ENCODE data around the gene BMF.
"Not testable (repeated sequence)": the region's sequence is repeated elsewhere in the genome, so short reads cannot be mapped to it uniquely, and the experiment has no call there.

Gene BMF

DNA sequence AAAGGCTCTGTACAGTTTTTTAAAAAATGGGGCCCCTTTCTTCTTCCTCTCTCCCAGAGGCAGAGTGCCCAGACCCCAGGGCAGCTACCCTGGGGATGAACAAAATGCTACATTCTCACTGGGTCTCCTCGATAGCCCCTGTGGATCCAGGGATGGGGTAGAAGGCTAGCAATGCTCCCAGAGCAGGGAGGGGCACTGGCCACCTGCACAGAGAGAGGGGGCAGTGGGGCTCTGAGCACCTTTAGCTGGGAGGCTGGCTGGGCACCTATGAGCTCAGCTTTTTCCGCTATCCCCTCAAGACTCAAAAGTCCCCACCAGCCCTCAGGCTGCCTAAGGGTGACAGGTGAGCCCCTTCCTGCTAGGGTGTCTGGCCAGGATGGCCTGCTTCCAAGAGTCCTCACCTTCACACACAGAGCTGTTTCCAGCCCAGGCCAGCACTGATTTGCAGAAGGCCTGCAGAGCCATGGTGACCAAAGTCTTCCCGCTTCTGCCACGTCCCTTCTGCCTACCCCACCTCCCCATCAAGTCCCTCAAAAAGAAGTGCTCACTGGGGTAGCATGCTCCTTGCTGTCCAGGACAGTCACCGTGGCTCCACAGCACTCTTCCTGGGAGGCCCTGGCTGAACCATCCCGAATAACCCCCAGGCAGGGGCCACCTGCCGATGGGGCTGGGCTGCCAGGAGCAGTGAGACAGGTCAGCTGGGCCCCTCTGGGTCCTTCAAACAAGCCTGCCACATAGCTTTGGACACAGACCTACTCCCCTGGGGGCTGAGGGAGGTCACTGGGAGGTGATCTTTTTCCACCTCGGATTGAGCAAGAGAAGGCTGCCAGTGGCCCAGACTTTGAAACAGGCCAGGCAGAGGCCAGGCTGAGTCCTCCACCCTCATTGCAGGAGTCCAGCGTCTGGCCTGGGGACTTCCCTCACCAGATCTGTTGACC is 20.4 kb downstream of the BMF start:
- DNase-seq (ENCODE audit: low spot score) = peak; percentile 57

DNA sequence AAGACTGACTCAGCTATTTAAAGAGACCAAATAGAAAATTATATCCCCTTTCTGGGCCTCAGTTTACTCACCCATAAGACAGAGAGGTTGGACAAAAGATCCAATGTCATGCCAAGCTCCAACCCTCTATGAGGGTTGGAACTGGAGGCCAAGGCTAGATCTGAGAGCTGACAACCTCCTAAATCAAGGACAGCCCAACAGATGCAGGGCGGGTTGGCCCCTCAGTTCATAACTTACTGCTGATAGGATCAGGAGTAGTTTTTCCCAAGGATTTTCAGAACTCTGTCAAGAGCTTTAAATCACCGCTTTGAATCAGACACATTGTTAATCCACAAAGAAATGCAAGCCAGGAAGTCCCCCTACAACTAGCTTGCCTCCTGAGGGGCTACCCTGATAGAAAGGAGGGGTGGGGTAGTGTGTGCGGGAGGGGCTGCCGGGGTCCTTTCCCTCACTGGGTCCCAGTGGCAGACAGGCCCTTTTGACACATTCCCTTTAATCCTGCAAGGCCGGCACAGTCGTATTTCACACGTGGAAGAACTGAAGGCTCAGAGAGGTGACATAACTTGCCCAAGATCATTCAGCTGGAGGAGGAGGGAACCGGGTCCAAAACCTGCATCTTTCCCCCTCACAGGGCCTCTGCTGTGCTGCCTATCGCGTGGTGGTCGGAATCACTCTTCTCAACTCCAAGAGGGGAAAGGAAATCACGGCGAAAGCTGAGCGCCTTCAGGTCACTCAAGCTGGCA is 21.4 kb downstream of the BMF start:
- no peak for DNase-seq (ENCODE audit: low spot score)

DNA sequence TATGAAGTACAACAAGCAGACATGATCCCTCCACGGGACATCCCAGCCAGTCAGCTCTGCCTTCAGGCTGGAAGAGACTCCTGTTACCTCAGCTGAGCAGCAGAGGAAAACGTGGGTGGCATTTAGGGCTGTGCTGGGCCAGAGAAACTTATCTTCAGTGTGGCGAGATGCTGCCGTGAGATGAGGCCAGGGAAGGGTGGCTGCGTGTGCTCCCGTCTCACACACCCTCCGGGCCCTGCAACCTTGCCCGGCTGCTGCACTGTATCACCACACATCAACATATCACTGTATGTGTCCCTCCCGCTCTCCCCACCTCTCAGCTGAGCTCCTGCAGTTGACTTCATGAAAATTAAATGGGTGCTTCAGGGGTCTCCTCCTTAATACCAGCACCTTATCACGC is 23.4 kb downstream of the BMF start:
- DNase-seq (ENCODE audit: low spot score) = no peak

DNA sequence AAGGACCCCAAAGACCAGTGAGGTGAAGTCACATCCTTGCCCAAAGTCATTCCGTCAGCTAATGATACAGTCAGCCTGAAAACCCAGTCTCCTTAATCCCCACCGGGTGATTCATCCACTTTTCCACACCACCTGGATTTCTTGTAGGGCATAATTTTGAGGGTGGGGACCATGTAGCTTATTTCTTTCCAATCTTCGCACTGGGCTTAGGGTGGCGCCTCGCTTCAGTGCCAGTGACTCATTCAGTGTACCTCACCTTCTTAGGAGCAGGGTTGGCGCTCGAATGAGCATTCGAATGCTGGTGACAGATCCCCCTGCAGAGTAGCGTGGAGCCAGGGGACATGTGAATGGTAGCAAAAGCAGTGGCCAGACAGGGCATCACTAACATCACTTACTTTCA is 24.0 kb downstream of the BMF start:
- no peak for DNase-seq (ENCODE audit: low spot score)

DNA sequence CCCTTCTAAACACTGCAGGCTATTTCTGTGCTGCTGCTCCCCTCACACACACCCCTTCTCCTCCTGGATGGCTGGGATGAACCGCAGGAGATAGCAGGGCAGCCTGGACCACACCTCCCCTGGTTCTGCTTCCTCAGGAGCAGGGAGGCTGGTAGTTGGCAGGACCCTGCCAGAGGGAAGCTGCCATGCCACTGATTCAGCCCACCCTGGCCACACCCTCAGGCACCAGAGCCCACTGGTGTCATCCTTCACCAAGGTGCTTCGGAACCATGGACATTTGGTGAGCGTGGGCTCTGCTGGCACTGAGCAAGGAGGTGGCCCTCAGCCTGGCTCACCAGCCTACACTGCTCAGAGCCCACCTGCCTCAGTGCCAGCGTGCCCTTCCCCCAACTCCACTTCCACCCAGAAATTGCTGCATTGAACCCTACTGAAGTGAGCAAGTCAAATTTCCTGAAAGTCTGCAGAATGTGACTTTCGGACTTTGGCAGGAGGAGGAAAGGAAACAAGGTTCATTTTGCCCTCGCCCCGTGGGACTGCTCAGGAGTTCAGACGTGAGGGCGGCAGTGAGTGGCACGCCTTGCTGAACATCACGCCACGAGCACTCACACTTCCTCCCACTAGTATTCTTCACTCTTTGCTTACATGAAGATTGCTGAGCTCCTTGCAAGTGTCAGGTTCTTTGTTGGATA is 26.3 kb downstream of the BMF start:
- DNase-seq (ENCODE audit: low spot score) = no peak

DNA sequence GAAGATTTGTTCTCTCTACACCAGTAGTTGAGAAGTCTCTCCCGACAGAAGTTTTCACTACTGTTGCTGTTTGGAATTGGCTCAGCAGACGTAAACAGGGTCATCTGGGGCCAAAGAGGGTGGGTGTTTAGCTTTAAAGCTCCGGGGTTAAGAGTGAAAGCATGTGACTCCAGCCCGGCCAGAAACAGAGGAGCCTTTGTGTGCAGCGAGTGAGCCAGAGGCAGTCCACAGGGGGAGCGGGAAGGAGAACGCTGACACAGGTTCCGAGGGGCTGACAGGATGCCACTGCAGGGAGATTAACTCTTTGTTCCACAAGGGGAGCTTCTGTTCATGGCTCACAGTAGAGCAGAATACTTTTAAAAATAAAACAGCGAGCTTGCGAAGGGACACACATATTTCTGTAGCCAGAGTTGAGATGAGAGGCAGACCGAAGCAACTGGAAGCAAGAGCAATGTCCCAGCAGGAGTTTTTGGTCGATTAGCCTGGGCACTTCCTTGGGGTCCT is 26.9 kb downstream of the BMF start:
- DNase-seq (ENCODE audit: low spot score) = peak; percentile 71

DNA sequence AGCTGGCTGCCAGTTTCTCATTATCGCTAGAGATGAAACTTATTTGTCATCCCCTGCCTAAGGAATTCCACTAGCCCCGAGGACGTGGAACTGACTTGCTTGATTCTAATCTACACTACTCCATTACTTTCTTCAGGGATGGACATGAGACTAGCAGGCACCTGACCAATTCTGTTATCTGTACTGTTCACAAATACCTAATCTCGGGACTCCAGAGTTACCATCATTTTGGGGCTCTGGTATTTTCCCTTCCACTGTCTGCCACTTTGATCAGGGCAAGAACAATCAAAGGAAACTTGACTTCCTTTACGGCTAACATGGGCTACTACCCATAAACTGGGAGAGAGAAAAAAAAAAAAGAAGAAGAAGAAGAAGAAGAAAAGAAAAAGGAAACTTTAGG is 27.8 kb downstream of the BMF start:
- DNase-seq (ENCODE audit: low spot score) = no peak

DNA sequence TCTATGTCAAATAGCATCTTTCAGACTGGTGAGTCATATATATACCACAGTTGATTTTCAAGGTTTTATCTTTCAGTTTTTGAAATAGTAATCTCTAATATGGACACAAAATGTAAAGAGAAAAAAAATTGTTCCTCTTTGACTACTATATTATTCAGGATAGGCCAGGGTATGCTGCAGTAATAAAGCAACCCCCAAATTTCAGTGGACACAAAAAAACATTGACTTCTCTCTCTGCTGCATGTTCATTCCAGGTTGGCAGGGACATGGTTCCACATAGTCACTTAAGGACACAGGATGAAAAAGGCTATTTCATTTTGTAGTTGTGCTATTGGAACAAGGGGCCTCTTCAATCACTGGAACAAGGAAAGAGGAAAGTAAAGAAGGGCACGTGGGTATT is 28.6 kb downstream of the BMF start:
- no peak for DNase-seq (ENCODE audit: low spot score)

DNA sequence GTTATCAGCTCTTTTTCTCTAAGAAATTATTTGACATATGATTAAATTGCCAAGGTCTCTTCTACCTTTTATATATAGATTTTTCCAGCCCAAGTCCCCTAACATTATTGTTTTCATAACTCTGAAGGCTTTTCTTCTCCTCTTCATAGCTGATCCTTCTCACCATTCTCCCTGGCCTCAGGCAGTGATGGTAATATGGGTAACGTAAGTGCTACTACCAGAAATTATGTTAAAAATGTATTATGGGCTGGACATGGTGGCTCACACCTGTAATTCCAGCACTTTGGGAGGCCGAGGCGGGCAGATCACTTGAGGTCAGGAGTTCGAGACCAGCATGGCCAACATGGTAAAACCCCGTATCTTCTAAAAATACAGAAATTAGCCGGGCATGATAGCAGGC is 29.2 kb downstream of the BMF start:
- no peak for DNase-seq (ENCODE audit: low spot score)

DNA sequence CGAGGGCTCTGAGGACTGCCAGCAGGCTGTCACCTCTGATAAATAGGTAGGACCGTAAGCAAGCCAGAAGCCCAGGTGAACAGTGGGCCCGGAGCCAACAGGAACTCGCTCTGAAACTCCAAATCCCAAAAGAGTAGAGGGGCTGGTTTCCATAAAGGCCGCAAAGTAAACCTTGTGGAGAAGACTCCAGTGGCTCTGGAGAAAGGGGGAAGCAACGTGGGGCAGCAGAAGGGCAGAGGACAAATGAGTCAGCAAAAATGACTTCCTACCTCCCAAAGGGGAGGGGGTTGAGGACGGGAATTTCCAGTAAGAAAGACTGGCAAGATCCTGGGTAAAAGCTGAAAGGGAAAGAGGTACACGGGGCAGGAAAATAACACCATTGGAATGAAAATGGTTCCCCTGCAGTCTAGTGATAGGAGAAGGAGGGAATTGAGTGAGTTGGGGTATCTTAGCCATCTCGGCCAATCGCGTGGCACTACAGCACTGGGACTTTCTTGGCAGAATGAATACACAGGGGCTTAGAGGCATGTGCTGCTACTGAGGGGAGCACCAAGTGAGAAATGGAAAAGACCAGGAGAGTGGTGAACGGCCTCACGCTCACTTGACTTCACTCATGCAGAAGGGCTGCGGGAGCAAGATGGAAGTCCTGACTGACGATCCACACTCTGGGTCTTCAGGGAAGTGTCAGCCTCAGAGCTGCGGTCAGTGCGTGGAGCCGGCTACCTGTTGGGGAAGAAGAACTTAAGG is 33.2 kb downstream of the BMF start:
- DNase-seq (ENCODE audit: low spot score) = no peak

DNA sequence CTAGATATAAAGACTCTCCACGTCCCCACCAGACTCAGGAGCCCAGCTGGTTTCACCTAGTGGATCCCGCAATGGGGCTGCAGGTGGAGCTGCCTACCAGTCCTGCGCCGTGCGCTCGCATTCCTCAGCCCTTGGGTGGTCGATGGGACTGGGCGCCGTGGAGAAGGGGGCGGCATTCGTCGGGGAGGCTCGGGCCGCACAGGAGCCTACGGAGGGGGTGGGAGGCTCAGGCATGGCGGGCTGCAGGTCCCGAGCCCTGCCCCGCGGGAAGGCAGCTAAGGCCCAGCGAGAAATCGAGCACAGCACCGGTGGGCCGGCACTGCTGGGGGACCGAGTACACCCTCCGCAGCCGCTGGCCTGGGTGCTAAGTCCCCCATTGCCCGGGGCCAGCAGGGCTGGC is 34.0 kb downstream of the BMF start:
- DNase-seq (ENCODE audit: low spot score) = not testable (repeated sequence)

DNA sequence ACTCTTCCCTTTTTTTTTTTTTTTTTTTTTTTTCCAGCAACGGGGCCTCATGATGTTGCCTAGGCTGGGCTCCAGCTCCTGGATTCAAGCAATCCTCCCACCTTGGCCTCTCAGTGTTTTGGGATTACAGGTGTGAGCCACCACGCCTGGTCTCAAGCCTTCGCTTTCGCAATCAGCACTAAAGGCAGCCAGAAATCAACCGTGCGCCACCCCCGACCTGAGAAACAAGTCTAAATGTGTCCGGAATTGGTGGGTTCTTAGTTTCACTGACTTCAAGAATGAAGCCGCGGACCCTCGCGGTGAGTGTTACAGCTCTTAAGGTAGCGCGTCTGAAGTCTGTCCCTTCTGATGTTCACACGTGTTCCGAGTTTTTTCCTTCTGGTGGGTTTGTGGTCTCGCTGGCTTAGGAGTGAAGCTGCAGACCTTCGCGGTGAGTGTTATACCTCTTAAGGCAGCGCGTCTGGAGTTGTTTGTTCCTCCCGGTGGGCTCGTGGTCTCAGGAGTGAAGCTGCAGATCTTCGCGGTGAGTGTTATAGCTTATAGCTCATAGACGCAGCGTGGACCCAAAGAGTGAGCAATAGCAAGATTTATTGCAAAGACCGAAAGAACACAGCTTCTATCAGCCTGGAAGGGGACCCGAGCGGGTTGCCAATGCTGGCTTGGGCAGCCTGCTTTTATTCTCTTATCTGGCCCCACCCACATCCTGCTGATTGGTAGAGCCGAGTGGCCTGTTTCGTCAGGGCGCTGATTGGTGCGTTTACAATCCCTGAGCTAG is 34.8 kb downstream of the BMF start:
- not testable (repeated sequence) for DNase-seq (ENCODE audit: low spot score)

DNA sequence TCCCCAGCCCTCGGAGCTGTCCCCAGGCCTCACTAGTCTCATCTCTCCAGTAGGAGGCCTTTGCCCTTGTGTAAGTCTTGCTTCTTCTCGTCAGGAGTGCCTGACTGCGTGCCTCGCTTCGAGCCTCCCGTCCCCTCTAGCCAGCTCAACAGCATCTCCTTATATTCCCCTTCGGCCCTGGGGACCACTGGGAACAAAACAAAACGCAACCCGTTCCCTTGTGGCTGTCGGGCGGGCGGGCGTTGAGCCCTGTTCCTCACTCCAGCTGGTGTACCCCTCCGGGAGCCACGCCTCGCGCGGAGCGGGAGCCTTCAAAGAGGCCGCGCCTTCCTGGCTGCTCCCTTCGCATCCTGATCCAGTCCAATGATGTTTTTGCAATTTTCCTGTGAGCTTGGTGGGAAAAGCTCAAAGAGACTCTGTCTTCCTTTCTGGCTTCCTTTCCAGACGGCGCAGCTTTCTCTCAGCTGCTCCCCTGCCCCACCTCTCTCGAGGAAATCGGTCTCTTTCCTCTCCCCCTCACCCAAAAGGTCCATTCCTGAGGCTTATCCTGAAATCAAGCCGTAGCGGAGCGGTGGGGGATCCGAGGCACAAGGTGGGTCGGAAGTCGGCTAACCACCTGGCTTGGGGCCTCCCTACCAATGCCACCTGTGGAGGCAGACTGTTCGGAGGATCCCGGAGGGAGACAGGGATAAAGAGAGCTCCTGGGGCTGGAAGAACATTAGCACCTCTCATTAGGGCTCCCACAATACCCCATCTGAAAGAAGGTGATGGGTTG is 36.3 kb downstream of the BMF start:
- DNase-seq (ENCODE audit: low spot score) = no peak

DNA sequence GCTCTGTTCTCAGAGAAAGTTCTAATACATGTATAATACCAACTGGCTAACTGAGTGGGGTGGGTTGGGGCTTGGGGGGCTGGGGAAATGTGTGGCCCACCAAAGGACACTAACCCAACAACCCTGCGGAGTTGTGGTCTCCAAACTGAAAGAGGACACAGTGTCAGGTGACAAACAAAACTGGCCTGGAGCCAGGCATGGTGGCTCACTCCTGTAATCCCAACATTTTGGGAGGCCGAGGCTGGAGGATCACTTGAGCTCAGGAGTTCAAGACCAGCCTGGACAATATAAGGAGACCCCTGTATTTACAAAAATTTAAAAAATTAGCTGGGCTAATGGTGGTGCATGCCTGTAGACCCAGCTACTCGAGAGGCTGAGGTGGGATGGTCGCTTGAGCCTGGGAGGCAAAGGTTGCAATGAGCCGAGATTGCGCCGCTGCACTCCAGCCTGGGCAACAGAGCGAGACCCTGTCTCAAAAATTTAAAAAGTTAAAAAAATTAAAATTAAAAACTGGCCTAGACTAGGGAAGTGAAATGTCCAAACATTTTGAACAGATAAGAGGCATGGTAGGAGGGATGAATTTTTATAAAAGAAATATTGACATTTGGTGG is 38.0 kb downstream of the BMF start:
- DNase-seq (ENCODE audit: low spot score) = no peak

DNA sequence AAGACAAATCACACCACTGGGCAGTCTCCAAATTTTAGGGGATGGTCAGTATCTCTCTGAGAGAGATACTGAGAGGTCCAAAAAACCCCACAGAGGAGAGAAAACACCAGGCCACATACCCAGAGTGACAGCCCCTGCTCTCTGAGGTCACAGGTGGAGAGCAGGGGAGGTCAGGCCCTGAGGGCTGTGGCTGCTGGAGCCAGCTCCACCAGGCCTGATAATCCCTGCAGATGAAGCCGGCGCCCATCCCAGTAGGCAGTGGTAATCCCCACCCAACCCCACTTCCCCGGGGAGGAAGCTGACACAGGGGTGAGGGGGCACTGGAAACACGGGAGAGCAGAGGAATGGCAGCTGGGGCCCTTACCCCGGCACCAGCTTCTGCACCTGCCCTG is 38.5 kb downstream of the BMF start:
- DNase-seq (ENCODE audit: low spot score) = no peak

DNA sequence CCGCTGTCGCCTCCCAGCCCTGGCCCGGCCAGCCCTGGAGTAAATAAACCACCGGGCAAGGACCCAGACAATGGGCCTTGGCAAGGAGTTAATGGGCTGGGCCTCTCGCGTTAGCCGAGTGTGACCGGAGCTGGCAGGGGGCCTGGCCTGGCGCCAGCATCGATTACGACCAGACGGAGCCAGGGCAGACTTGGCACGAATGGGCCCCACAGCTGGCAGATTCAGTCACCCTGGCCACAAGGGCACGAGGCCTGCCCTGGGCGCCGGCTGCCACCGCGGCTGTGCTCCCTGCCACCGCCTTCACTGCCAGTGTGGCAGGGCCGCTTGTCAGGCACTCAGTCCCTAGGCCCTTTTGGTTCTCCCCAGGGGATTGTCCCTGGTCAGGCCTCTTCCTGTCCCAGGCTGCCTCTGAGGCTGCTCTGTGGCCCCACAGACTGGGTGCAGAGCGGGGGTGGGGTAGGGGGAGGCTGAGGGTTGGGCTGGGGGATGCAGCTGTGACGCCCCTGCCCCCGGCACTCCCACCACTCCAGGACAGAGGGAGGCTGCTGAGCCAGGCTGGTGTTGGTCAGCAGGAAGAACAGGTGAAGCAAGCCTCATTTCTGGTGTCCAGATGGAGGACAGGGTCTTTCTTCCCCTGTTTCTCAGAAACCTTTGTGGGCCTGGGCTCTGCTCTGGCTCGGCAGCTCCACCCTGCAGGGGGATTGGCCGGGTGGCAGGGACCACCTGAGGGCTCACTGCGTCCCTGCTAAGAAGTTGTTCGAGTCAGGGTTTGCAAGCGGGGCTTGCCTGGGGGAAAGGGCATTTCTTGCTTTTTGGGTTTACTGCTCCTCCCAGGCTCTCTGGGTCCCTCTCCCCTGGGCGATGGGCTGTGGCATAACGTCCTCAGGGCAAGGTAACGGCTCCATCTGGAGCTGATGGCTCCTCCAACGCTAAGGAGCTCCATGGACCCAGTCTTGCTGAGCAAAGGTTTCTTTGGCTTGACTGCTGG is 39.2 kb downstream of the BMF start:
- peak; percentile 91 for DNase-seq (ENCODE audit: low spot score)

DNA sequence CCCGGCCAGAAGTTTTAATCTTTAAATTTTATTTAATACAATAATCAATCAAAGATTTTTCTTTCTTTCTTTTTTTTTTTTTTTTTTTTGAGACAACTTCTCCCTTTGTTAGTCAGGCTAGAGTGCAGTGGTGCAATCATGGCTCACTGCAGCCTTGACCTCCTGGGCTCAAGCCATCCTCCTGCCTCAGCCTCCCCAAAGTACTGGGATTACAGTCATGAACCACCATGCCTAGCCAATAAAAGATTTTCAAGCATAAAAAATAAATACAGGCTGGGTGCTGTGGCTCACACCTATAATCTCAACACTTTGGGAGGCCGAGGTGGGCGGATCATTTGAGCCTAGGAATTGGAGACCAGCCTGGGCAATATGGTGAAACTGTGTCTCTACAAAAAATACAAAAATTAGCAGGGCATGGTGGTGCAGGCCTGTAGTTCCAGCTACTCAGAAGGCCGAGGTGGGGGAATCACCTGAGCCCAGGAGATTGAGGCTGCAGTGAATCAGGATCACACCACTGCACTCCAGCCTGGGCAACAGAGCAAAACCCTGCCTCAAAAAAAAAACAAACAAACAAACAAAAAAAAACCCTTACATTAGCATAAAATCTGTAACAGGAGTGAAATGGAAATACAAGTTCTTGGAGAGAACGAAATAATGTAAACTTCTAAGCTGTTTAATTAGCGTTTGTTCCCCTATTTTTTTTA is 40.6 kb downstream of the BMF start:
- DNase-seq (ENCODE audit: low spot score) = no peak

DNA sequence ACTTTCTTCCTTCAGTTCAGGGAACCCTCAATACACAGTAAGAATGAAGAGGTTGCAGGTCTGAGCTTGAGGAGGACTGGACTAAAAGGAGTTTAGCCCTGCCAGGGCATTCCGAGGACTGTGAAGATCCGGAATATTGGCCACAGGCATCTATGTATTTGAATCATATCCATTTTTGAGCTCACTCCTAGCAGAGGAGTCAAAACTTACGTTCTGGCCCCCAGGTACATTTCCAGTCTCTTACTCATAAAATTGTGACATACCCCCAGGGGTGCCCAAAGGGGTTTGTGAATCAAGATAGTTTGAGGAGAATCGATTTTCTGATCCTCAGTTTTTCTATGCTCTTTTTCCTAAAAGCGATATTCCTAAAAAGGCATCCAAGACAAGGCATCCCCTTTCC is 42.1 kb downstream of the BMF start:
- DNase-seq (ENCODE audit: low spot score) = no peak
